Heart left ventricle (tissue), 13 donors: Measurements from ENCODE around the gene SCLY.

Source experiments
- CTCF ChIP-seq, 12 donors: fragments of 200-600 bp; sonication (generic) in 4 of 12; IDR thresholded peaks; one replicate each; pipeline versions ENCODE4 v1.5.0 to v1.8.0; 2018 to 2022; ENCODE audit warnings: antibody characterized with exemption in 12 of 12, mild to moderate bottlenecking in 5 of 12
- POLR2A ChIP-seq, 2 donors: fragments of 450-650 bp; IDR thresholded peaks; one replicate each; pipeline ENCODE4 v1.6.1; 2017; ENCODE audit warnings: antibody characterized with exemption in 2 of 2, mild to moderate bottlenecking in 2 of 2, moderate library complexity in 2 of 2
- donor health status: ischemic (EF 13 %, LVEDD 7.1; RV severe dilation, severe dysfunction).
- donor health status: DM: no; HTN: yes; CAD: no.
- donor health status: DM: no; HTN: no; CAD: no.
- donor health status: ischemic (EF 25% LVEDD 6.9; RV normal size, moderate dysfunction).
- donor health status: ischemic (EF 25% LVEDD 5.7; RV mildly dilated, moderate dysfunction).
- donor health status: ischemic (EF 35%, LVEDD 5.7; RV mildly dilated, moderate dysfunction).
- donor health status: nonischemic (EF 11% LVEDD 7.7; RV severe dilation, severe dysfunction).
- donor health status: DM: yes; HTN: yes; CAD: no.
- donor health status: PGD.
- donor health status: ischemic (EF 29% LVEDD 5.4; RV normal size, mild dysfunction).
- donor health status: nonischemic (EF 23%, LVEDD 6.1; RV moderate dilation, normal function).

DNA sequence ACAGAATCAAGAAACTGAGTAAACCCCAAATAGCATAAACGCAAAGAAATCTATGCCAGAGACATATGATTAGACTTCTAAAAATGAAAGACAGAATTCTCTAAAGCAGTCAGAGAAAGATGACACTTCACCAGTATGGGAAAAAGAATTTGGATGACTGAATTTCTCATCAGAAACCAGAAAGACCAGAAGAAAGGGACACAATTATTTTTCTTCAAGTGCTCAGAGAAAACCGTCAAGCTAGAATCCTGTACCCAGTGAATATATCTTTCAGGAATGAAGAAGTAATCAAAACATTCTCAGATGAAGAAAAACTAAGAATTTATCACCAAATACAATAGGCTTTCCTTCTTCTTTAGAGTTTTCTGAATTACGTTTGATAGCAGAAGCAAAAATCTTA is 25.1 kb downstream of the SCLY start:
- no peak for TF ChIP-seq CTCF (IDR thresholded peaks at IDR 0.05)
- no peak for TF ChIP-seq POLR2A (IDR thresholded peaks at IDR 0.05)
